ENCODE measurements around the gene SSPN.

GRCh38 chr12:26205298-26205697 is 9.9 kb downstream of the SSPN start:
- TF ChIP-seq CTCF (IDR thresholded peaks at IDR 0.05) (no peak), POLR2A (IDR thresholded peaks at IDR 0.05) (no peak)
